Fibroblast of mammary gland (primary cell): ENCODE measurements around the gene ANKRD11.

Source experiments
- DNase-seq: peaks from one replicate; pipeline ENCODE4 v3.0.0-alpha.2; 2010; ENCODE audit warnings: low read depth
- H3K4me3 ChIP-seq: 2 replicates; pipeline ENCODE4 v1.5.1; 2011; ENCODE audit warnings: low read depth, mild to moderate bottlenecking, low read length, moderate library complexity; ENCODE audit not compliant: control insufficient read depth
- CTCF ChIP-seq: conservative IDR thresholded peaks from 2 replicates; pipeline ENCODE4 v1.5.1; 2011; ENCODE audit warnings: low read depth, low read length, inconsistent platforms; ENCODE audit not compliant: control insufficient read depth, insufficient read depth

ANKRD11 gene

GRCh38 chr16:89315791-89316581, 174.4 kb downstream of the ANKRD11 start:
- TF ChIP-seq CTCF, result no peak
- peak; percentile 90 for DNase-seq
- no peak overlapping the region for H3K4me3 ChIP-seq

- no peak for DNase-seq
- no peak overlapping the region for H3K4me3 ChIP-seq
- TF ChIP-seq CTCF, result no peak
Observed at GRCh38 chr16:89315271-89315670, 175.1 kb downstream of the ANKRD11 start.

GRCh38 chr16:89314854-89315253, 175.5 kb downstream of the ANKRD11 start:
- DNase-seq, result no peak
- no peak for TF ChIP-seq CTCF
- H3K4me3 ChIP-seq, result no peak overlapping the region

- no peak for DNase-seq
- TF ChIP-seq CTCF, result no peak
- no peak overlapping the region for H3K4me3 ChIP-seq
Observed at GRCh38 chr16:89314357-89314756, 176.0 kb downstream of the ANKRD11 start.

GRCh38 chr16:89313583-89313982, 176.8 kb downstream of the ANKRD11 start:
- no peak for TF ChIP-seq CTCF
- no peak overlapping the region for H3K4me3 ChIP-seq
- DNase-seq, result no peak

GRCh38 chr16:89312598-89313299, 177.6 kb downstream of the ANKRD11 start:
- no peak for TF ChIP-seq CTCF
- no peak overlapping the region for H3K4me3 ChIP-seq
- DNase-seq, result no peak

GRCh38 chr16:89312194-89312593, 178.2 kb downstream of the ANKRD11 start:
- no peak for TF ChIP-seq CTCF
- H3K4me3 ChIP-seq, result no peak overlapping the region
- DNase-seq, result no peak
